ENCODE data around the gene SRSF12. TPM values are rescaled to one million over a fixed set of nuclear protein-coding genes. Genes with fewer than 3 reads are reported as not detected.

SRSF12 gene
- total and polyA plus RNA-seq, 2 experiments from 2014 or later: 5.6 to 5.7 TPM

DNA sequence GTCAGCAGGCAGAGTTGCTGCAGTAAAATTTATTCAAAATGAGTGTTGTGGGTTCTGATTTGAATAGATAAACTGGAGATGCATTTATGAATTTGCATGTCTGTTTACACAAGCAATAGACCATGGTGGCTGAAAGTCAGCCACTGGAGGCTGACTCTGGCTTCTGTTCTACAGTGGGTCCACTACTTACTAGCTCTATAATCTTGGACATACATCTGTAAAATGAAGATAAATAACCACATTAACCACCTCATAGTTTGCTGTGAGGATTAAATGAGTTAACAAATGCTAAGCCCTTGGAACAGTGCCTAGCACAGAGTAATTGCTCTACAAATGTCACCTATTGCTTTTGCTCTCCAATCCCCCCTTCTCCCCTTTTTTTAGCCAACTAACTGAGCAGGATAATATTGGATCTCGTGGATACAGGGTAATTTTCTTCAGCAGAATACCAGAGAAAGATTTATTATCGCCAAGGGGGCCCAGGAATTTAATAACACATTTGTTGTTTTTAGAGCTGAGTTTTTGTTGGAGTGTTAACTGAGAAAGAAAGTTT lies 26.6 kb upstream of the SRSF12 start:
- Histone ChIP-seq H3K36me3 (replicated peaks; ENCODE audit: insufficient read depth, low read depth) (no peaks in the 10 kb centered on the region), H4K20me1 (ENCODE audit: insufficient read depth, poor library complexity, severe bottlenecking) (no peaks in the 10 kb centered on the region), H3K79me2 (peaks cover 12% of the 10 kb centered on the region), H3K9me3 (ENCODE audit: low read depth) (no peaks in the 10 kb centered on the region), H3K27me3 (no peaks in the 10 kb centered on the region), H3K4me3 (no peak overlapping the region), H3K9me2 (replicated peaks; ENCODE audit: insufficient read depth) (no peaks in the 10 kb centered on the region), H2AFZ (no peak overlapping the region), H3K4me1 (ENCODE audit: insufficient read depth) (peaks cover 13% of the 10 kb centered on the region), H3K27ac (no peak overlapping the region), H3K4me2 (no peak overlapping the region)
- WGBS (ENCODE audit: low lambda C conversion rate, missing lambda C conversion rate): 58% methylated on average over 2 of the region's 2 CpGs
- TF ChIP-seq EZH2 (IDR thresholded peaks at IDR 0.05; ENCODE audit: borderline replicate concordance): no peak
- TF ChIP-seq EZH2phosphoT487 (IDR thresholded peaks at IDR 0.05; ENCODE audit: low read depth, severe bottlenecking, unreplicated experiment): no peak
- TF ChIP-seq, protein P1, sequence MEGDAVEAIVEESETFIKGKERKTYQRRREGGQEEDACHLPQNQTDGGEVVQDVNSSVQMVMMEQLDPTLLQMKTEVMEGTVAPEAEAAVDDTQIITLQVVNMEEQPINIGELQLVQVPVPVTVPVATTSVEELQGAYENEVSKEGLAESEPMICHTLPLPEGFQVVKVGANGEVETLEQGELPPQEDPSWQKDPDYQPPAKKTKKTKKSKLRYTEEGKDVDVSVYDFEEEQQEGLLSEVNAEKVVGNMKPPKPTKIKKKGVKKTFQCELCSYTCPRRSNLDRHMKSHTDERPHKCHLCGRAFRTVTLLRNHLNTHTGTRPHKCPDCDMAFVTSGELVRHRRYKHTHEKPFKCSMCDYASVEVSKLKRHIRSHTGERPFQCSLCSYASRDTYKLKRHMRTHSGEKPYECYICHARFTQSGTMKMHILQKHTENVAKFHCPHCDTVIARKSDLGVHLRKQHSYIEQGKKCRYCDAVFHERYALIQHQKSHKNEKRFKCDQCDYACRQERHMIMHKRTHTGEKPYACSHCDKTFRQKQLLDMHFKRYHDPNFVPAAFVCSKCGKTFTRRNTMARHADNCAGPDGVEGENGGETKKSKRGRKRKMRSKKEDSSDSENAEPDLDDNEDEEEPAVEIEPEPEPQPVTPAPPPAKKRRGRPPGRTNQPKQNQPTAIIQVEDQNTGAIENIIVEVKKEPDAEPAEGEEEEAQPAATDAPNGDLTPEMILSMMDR (IDR thresholded peaks at IDR 0.05; ENCODE audit: poor library complexity): no peak
- no peak for DNase-seq (ENCODE audit: low spot score)

DNA sequence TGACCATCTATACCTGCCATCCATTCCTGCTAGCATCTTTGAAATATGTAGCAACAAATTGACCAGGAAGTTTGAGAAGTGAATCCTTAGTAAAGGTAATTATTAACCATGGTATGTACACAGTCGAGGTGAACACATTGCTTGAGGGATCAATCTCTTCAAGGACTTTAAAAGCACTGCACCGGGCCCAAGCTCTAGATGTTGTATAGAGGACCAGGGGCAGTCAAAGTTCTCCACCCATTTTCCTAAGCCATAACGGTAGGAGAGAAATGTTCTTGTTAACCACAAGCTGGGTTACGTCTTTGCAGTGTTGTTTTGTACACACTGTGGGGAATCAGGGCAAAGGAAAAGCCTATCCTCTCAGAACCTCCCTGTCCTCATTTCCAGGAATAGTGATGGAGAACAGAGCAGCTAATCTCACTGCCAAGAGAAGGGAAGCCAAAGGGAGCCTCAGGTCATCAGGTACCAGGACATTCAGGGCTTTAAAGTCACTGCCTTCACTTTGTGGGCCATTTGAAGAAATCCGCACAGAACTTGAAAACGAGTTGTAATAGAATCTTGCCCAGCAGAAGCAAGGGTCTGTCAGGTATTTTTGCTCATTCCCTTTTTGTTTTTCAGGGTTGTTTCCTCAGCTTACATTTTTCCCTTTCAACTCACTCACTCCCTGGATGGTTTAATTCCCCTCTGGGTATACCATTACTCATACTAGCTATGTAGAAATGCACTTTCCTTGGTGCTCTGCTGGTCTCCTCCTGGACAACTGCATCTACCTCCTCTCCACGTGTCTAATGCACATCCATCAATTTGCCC lies 22.7 kb upstream of the SRSF12 start:
- TF ChIP-seq, protein P1 (IDR thresholded peaks at IDR 0.05; ENCODE audit: poor library complexity): no peak
- TF ChIP-seq EZH2phosphoT487 (IDR thresholded peaks at IDR 0.05; ENCODE audit: low read depth, severe bottlenecking, unreplicated experiment): no peak
- no peak for TF ChIP-seq EZH2 (IDR thresholded peaks at IDR 0.05; ENCODE audit: borderline replicate concordance)
- Histone ChIP-seq H3K4me2 (peak overlapping the region; percentile 52), H3K4me1 (ENCODE audit: insufficient read depth) (peaks cover 9% of the 10 kb centered on the region)

DNA sequence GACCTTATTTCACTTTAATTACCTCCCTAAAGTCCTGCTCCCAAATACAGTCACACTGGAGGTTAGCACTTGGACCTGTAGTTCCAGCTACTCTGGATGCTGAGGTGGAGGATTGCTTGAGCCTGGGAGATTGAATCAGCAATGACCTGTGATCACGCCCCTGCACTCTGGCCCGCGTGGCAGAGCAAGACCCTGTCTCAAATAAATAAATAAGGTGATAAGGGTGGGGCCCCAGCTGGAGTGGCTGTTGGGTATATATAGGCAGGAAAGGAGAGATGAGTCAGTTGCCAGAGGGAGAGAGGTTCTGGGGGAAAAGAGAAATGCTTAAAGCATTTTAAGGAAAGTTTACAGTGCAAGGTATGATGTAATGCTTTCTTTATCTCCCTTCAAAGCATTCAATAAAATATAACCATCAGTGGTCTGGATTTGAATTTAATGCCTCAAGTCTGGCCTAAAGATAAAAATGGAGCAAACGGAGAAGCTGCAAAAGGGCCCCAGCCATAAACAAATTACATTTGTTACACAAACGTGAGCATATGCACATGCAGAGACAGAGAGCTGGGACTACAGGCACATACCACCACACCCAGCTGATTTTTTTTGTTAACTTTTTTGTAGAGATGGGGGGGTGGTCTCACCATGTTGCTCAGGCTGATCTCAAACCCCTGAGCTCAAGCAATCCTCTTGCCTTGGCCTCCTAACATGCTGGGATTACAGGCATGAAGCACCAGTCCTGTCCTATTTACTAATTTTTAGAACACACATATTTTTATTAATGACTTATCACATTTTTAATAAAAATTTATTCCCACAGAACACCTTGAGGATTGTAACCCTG lies 21.9 kb upstream of the SRSF12 start:
- no peak overlapping the region for H3K4me3 ChIP-seq
- H3K27me3 ChIP-seq: no peaks in the 10 kb centered on the region
- peaks cover 9% of the 10 kb centered on the region for H3K4me1 ChIP-seq (ENCODE audit: insufficient read depth)
- H3K36me3 ChIP-seq (replicated peaks; ENCODE audit: insufficient read depth, low read depth): no peaks in the 10 kb centered on the region
- H2AFZ ChIP-seq: no peak overlapping the region
- H3K4me2 ChIP-seq: peak overlapping the region; percentile 52
- H3K79me2 ChIP-seq: no peaks in the 10 kb centered on the region
- no peaks in the 10 kb centered on the region for H4K20me1 ChIP-seq (ENCODE audit: insufficient read depth, poor library complexity, severe bottlenecking)
- H3K27ac ChIP-seq: peak overlapping the region; percentile 60
- no peaks in the 10 kb centered on the region for H3K9me2 ChIP-seq (replicated peaks; ENCODE audit: insufficient read depth)
- peak; percentile 34 for DNase-seq (ENCODE audit: low spot score)
- 18% methylated on average over 5 of the region's 5 CpGs for WGBS (ENCODE audit: low lambda C conversion rate, missing lambda C conversion rate)
- no peaks in the 10 kb centered on the region for H3K9me3 ChIP-seq (ENCODE audit: low read depth)
- TF ChIP-seq, protein P1 (IDR thresholded peaks at IDR 0.05; ENCODE audit: poor library complexity): no peak
- no peak for TF ChIP-seq EZH2 (IDR thresholded peaks at IDR 0.05; ENCODE audit: borderline replicate concordance)
- no peak for TF ChIP-seq EZH2phosphoT487 (IDR thresholded peaks at IDR 0.05; ENCODE audit: low read depth, severe bottlenecking, unreplicated experiment)

More for the DNA sequence above, 22.7 kb upstream of the SRSF12 start:
- 37% methylated on average over 7 of the region's 7 CpGs for WGBS (ENCODE audit: low lambda C conversion rate, missing lambda C conversion rate)
- H3K79me2 ChIP-seq: no peaks in the 10 kb centered on the region
- no peaks in the 10 kb centered on the region for H3K36me3 ChIP-seq (replicated peaks; ENCODE audit: insufficient read depth, low read depth)
- no peaks in the 10 kb centered on the region for H3K27me3 ChIP-seq
- H2AFZ ChIP-seq: no peak overlapping the region
- H3K9me2 ChIP-seq (replicated peaks; ENCODE audit: insufficient read depth): no peaks in the 10 kb centered on the region
- DNase-seq (ENCODE audit: low spot score): peak; percentile 56
- no peak overlapping the region for H3K4me3 ChIP-seq
- H4K20me1 ChIP-seq (ENCODE audit: insufficient read depth, poor library complexity, severe bottlenecking): no peaks in the 10 kb centered on the region
- H3K9me3 ChIP-seq (ENCODE audit: low read depth): no peaks in the 10 kb centered on the region
- peak overlapping the region; percentile 4 for H3K27ac ChIP-seq
